ENCODE results near the gene CCL13.

Gene CCL13

GRCh38 chr17:34374457-34374856 is 18.2 kb downstream of the CCL13 start:
- Histone ChIP-seq H3K9ac (ENCODE audit: low read depth, low read length) (no peak overlapping the region), H3K4me1 (ENCODE audit: insufficient read depth, low read length) (no peaks in the 10 kb centered on the region), H3K36me3 (ENCODE audit: insufficient read depth, low read depth, low read length) (no peaks in the 10 kb centered on the region), H3K4me3 (ENCODE audit: low read length) (no peak overlapping the region), H3K27me3 (ENCODE audit: insufficient read depth, low read length) (no peaks in the 10 kb centered on the region), H3K9me3 (ENCODE audit: insufficient read depth, low read depth, low read length) (no peaks in the 10 kb centered on the region), H3K27ac (ENCODE audit: low read length) (no peak overlapping the region)

DNA sequence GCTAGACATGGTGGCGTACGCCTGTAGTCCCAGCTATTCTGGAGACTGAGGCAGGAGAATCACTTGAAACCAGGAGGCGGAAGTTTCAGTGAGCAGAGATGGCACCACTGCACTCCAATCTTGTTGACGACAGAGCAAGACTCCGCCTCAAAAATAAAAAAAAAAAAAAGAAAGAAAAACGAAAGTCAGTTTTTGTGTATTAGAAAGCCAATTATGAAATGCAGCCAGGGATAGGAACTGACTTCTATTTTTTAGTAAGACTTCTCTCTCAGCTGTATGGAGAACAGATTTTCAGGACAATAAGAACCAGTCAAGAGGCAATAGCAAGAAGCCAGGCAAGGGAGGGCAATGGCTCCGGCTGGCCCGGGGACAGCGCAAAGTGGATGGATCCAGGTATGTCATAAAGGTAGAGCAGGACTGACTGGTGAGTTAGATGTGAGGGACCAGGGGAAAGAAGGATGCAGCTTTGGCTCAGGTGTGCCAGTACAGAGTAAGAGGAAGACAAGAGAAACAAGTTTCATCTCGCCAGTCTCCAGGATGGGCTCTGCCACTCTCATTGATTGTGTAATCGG is 19.2 kb downstream of the CCL13 start:
- no peaks in the 10 kb centered on the region for H3K27me3 ChIP-seq (ENCODE audit: insufficient read depth, low read length)
- no peaks in the 10 kb centered on the region for H3K36me3 ChIP-seq (ENCODE audit: insufficient read depth, low read depth, low read length)
- no peaks in the 10 kb centered on the region for H3K4me1 ChIP-seq (ENCODE audit: insufficient read depth, low read length)

DNA sequence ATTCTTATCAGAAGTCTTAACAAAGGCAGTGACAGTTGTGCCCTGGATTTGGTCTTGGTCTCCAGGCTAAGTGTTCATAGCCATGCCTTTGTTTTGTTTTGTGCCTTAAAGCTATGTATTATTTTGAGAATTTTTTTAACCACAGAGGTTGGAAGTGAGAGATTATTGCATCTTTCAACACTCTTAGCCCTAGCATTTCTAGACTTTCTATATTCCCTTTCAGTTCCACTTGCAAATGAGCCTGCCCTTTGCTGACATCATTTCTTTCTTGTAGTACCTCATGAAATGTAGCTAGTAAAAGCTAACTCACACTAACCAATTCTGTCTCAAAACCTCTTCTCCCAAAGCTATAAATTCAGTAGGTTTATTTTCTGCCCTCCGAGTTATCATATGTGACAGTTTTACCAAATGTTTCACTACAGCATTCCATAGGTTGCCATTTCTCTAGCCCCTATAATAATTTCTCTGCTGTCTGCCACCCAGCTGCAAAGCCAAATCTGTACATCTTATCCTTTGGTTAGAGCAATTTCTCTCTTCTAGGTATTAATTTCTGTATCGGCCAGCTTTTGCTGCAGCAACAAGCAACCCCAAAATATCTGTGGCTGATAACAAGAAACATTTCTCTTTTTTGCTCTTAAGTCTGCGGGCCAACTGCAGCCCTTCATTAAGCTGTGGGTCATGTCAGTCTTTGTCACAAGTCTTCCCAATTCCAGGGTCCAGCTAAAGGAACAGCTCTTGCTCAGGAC is 21.0 kb downstream of the CCL13 start:
- no peak overlapping the region for H3K9ac ChIP-seq (ENCODE audit: low read depth, low read length)
- no peak overlapping the region for H3K4me3 ChIP-seq (ENCODE audit: low read length)
- no peaks in the 10 kb centered on the region for H3K27me3 ChIP-seq (ENCODE audit: insufficient read depth, low read length)
- H3K4me1 ChIP-seq (ENCODE audit: insufficient read depth, low read length): no peaks in the 10 kb centered on the region
- no peaks in the 10 kb centered on the region for H3K9me3 ChIP-seq (ENCODE audit: insufficient read depth, low read depth, low read length)
- no peaks in the 10 kb centered on the region for H3K36me3 ChIP-seq (ENCODE audit: insufficient read depth, low read depth, low read length)
- no peak overlapping the region for H3K27ac ChIP-seq (ENCODE audit: low read length)

More for the DNA sequence above, 19.2 kb downstream of the CCL13 start:
- H3K27ac ChIP-seq (ENCODE audit: low read length): no peak overlapping the region
- no peaks in the 10 kb centered on the region for H3K9me3 ChIP-seq (ENCODE audit: insufficient read depth, low read depth, low read length)
- no peak overlapping the region for H3K4me3 ChIP-seq (ENCODE audit: low read length)
- H3K9ac ChIP-seq (ENCODE audit: low read depth, low read length): no peak overlapping the region

DNA sequence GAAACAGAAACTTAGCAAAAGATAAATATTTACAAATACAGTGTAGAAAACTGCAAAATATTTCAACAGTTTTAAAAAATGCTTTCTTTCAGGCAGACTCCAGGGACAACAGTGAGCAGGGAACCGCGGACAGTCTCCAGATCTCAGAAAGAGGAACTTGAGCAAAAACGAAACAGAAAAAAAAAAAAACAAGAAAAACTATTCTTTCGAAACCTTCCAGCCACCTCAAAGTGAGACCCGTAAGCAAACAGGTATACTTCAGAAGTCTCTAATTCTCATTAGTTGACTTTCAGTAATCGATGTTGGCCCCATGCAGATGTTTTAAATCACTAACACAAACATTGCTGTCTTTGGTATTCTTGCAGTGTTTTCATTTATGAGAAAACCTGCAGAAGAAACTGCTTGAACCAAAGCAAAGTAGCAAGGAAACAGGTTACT is 22.4 kb downstream of the CCL13 start:
- no peaks in the 10 kb centered on the region for H3K9me3 ChIP-seq (ENCODE audit: insufficient read depth, low read depth, low read length)
- no peaks in the 10 kb centered on the region for H3K27me3 ChIP-seq (ENCODE audit: insufficient read depth, low read length)
- no peak overlapping the region for H3K9ac ChIP-seq (ENCODE audit: low read depth, low read length)
- no peaks in the 10 kb centered on the region for H3K4me1 ChIP-seq (ENCODE audit: insufficient read depth, low read length)
- H3K4me3 ChIP-seq (ENCODE audit: low read length): no peak overlapping the region
- H3K36me3 ChIP-seq (ENCODE audit: insufficient read depth, low read depth, low read length): no peaks in the 10 kb centered on the region
- no peak overlapping the region for H3K27ac ChIP-seq (ENCODE audit: low read length)

GRCh38 chr17:34379868-34380267 is 23.6 kb downstream of the CCL13 start:
- Histone ChIP-seq H3K4me1 (ENCODE audit: insufficient read depth, low read length) (no peaks in the 10 kb centered on the region), H3K27me3 (ENCODE audit: insufficient read depth, low read length) (no peaks in the 10 kb centered on the region), H3K9me3 (ENCODE audit: insufficient read depth, low read depth, low read length) (no peaks in the 10 kb centered on the region), H3K27ac (ENCODE audit: low read length) (no peak overlapping the region), H3K4me3 (ENCODE audit: low read length) (no peak overlapping the region), H3K9ac (ENCODE audit: low read depth, low read length) (no peak overlapping the region), H3K36me3 (ENCODE audit: insufficient read depth, low read depth, low read length) (no peaks in the 10 kb centered on the region)

DNA sequence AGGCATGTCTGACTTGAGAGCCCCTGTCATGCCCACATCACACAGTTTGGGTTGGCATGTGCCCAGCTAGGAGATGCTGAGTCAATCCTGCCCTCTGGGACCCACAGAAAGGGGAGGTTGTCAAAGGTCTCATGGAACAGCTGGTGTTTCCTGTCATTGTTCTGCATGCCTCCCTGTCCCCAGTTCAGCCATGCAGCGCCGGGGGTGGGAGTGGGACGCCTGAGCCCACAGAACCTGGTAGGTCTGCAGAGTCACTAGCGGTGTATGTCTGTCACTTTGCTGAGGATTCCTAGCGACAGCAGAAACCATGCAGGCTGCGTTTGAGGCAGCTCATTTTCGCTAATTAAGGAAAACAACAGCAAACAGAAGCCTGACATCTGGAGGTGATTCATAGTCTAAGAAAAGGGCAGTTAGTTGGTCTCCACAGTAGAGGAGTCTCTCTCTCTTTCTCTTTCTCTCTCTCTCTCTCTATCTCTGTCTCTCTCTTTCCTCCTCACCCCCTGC is 26.4 kb downstream of the CCL13 start:
- no peaks in the 10 kb centered on the region for H3K9me3 ChIP-seq (ENCODE audit: insufficient read depth, low read depth, low read length)

GRCh38 chr17:34383216-34383615 is 26.9 kb downstream of the CCL13 start:
- Histone ChIP-seq H3K9me3 (ENCODE audit: insufficient read depth, low read depth, low read length) (no peaks in the 10 kb centered on the region), H3K4me1 (ENCODE audit: insufficient read depth, low read length) (no peaks in the 10 kb centered on the region), H3K27me3 (ENCODE audit: insufficient read depth, low read length) (no peaks in the 10 kb centered on the region), H3K36me3 (ENCODE audit: insufficient read depth, low read depth, low read length) (no peaks in the 10 kb centered on the region), H3K9ac (ENCODE audit: low read depth, low read length) (no peak overlapping the region), H3K27ac (ENCODE audit: low read length) (no peak overlapping the region), H3K4me3 (ENCODE audit: low read length) (no peak overlapping the region)

More for the DNA sequence above, 26.4 kb downstream of the CCL13 start:
- Histone ChIP-seq H3K4me3 (ENCODE audit: low read length) (no peak overlapping the region), H3K36me3 (ENCODE audit: insufficient read depth, low read depth, low read length) (no peaks in the 10 kb centered on the region), H3K27ac (ENCODE audit: low read length) (no peak overlapping the region), H3K4me1 (ENCODE audit: insufficient read depth, low read length) (no peaks in the 10 kb centered on the region), H3K9ac (ENCODE audit: low read depth, low read length) (no peak overlapping the region), H3K27me3 (ENCODE audit: insufficient read depth, low read length) (no peaks in the 10 kb centered on the region)

- H3K4me1 ChIP-seq (ENCODE audit: insufficient read depth, low read length): no peaks in the 10 kb centered on the region
- H3K9ac ChIP-seq (ENCODE audit: low read depth, low read length): no peak overlapping the region
- H3K4me3 ChIP-seq (ENCODE audit: low read length): no peak overlapping the region
- no peak overlapping the region for H3K27ac ChIP-seq (ENCODE audit: low read length)
- H3K36me3 ChIP-seq (ENCODE audit: insufficient read depth, low read depth, low read length): no peaks in the 10 kb centered on the region
- H3K9me3 ChIP-seq (ENCODE audit: insufficient read depth, low read depth, low read length): no peaks in the 10 kb centered on the region
- no peaks in the 10 kb centered on the region for H3K27me3 ChIP-seq (ENCODE audit: insufficient read depth, low read length)
Measured at GRCh38 chr17:34384271-34384670, 28.0 kb downstream of the CCL13 start.

- Histone ChIP-seq H3K4me1 (ENCODE audit: insufficient read depth, low read length) (no peaks in the 10 kb centered on the region), H3K4me3 (ENCODE audit: low read length) (no peak overlapping the region), H3K9ac (ENCODE audit: low read depth, low read length) (no peak overlapping the region), H3K36me3 (ENCODE audit: insufficient read depth, low read depth, low read length) (no peaks in the 10 kb centered on the region), H3K9me3 (ENCODE audit: insufficient read depth, low read depth, low read length) (no peaks in the 10 kb centered on the region), H3K27me3 (ENCODE audit: insufficient read depth, low read length) (no peaks in the 10 kb centered on the region), H3K27ac (ENCODE audit: low read length) (no peak overlapping the region)
Measured at GRCh38 chr17:34384822-34385605, 28.7 kb downstream of the CCL13 start.

DNA sequence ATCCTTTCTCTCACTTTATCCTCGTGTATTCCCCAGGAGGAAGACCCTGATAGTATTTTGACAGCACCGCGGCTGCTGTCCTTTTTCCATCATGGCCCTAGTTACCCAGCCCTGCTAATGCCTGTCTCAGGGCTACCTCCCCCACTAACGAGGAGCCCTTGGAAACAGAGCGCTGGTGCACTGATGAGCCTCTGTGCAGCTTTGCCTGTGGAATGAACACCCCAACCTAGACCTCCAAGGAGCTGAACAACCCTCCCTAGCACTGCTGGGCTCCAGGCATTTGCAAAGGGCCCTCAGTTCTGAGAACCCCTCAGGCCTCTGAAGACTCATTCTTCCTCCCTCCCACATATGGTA is 30.0 kb downstream of the CCL13 start:
- H3K27me3 ChIP-seq (ENCODE audit: insufficient read depth, low read length): no peaks in the 10 kb centered on the region
- H3K9me3 ChIP-seq (ENCODE audit: insufficient read depth, low read depth, low read length): no peaks in the 10 kb centered on the region
- H3K4me1 ChIP-seq (ENCODE audit: insufficient read depth, low read length): no peaks in the 10 kb centered on the region
- H3K9ac ChIP-seq (ENCODE audit: low read depth, low read length): no peak overlapping the region
- H3K4me3 ChIP-seq (ENCODE audit: low read length): no peak overlapping the region
- no peak overlapping the region for H3K27ac ChIP-seq (ENCODE audit: low read length)
- H3K36me3 ChIP-seq (ENCODE audit: insufficient read depth, low read depth, low read length): no peaks in the 10 kb centered on the region

- Histone ChIP-seq H3K27ac (ENCODE audit: low read length) (no peak overlapping the region), H3K9ac (ENCODE audit: low read depth, low read length) (no peak overlapping the region), H3K36me3 (ENCODE audit: insufficient read depth, low read depth, low read length) (no peaks in the 10 kb centered on the region), H3K9me3 (ENCODE audit: insufficient read depth, low read depth, low read length) (no peaks in the 10 kb centered on the region), H3K4me1 (ENCODE audit: insufficient read depth, low read length) (no peaks in the 10 kb centered on the region), H3K27me3 (ENCODE audit: insufficient read depth, low read length) (no peaks in the 10 kb centered on the region), H3K4me3 (ENCODE audit: low read length) (no peak overlapping the region)
Measured at GRCh38 chr17:34386697-34387550, 30.6 kb downstream of the CCL13 start.

Measured in iPS-20b (cell line).